GM21717 (cell line): ENCODE results near the gene SLC39A9.
"Not testable (repeated sequence)": the region's sequence is repeated elsewhere in the genome, so short reads cannot be mapped to it uniquely, and the experiment has no call there.

Experiments used
- ATAC-seq: cut with Tn5 transposase; IDR thresholded peaks from one replicate; pipeline ENCODE4 v1.9.1; 2021; ENCODE audit warnings: mild to moderate bottlenecking, moderate library complexity; ENCODE audit not compliant: unreplicated experiment

The SLC39A9 gene

GRCh38 chr14:69416087-69416486, 17.6 kb downstream of the SLC39A9 start:
- ATAC-seq = not testable (repeated sequence)

- no peak for ATAC-seq
Measured at GRCh38 chr14:69423279-69423678, 24.8 kb downstream of the SLC39A9 start.

GRCh38 chr14:69424149-69424923, 25.8 kb downstream of the SLC39A9 start:
- ATAC-seq = no peak

- ATAC-seq = no peak
Measured at GRCh38 chr14:69427596-69427995, 29.1 kb downstream of the SLC39A9 start.

DNA sequence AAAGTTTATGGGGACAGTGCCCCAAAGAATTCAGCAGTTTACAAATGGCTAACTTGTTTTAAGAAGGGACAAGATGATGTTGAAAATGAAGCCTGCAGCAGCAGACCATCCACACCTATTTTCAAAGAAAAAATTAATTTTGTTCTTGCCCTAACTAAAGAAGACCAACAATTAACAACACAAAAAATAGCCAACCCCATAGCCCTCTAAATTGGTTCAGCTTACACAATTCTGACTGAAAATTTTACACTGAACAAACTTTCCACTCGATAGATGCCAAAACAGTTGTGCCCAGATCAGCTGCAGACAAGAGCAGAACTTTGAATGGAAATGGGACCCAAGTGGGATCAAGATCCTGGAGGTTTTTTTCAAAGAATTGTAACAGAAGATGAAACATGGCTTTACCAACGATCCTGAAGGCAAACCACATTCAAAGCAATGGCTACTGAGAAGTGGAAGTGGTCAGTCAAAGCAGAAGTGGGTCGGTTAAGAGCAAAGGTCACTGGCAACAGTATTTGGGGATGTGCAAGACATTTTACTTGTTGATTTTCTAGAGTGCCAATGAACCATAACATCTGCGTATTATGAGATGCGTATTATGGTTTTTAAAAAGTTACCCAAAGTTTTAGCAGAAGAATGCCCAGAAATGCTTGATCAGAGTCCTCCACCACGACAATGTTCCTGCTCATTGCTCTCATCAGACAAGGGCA, 30.0 kb downstream of the SLC39A9 start:
- no peak for ATAC-seq

GRCh38 chr14:69429643-69430042, 31.2 kb downstream of the SLC39A9 start:
- no peak for ATAC-seq

- ATAC-seq = no peak
Measured at GRCh38 chr14:69430306-69430939, 31.9 kb downstream of the SLC39A9 start.

GRCh38 chr14:69432364-69432763, 33.9 kb downstream of the SLC39A9 start:
- no peak for ATAC-seq

GRCh38 chr14:69439521-69440270, 41.2 kb downstream of the SLC39A9 start:
- ATAC-seq = no peak

DNA sequence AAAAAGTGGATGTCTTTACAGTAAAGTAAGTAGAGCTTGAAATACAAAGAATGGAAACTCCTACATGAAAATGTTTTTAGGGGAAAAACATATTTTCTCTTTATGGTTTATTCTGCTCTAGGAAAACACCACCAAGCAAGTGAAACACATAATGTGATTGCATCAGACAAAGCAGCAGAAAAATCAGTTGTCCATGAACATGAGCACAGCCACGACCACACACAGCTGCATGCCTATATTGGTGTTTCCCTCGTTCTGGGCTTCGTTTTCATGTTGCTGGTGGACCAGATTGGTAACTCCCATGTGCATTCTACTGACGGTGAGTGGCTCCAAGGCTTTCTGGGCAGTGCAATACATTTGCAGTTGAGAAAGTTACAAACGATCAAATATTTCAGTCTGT, 43.5 kb downstream of the SLC39A9 start:
- ATAC-seq = peak; percentile 53

- ATAC-seq = no peak
Measured at GRCh38 chr14:69443296-69443805, 44.9 kb downstream of the SLC39A9 start.

DNA sequence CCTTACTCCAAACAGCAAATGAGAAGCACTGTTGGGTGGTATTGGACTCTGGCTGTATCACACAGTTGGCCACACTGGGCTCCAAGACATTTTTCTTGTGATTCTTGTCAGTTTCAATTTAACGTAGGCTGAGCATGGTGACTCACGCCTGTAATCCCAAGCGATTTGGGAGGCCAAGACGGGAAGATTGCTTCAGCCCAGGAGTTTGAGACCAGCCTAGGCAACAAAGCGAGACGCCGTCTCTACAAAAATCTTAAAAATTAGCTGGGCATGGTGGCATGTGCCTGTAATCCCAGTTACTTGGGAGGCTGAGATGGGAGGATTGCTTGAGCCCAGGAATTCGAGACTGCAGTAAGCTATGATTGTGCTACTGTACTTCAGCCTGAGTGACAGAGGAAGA, 50.7 kb downstream of the SLC39A9 start:
- no peak for ATAC-seq

- ATAC-seq = no peak
Measured at GRCh38 chr14:69451941-69452340, 53.4 kb downstream of the SLC39A9 start.

DNA sequence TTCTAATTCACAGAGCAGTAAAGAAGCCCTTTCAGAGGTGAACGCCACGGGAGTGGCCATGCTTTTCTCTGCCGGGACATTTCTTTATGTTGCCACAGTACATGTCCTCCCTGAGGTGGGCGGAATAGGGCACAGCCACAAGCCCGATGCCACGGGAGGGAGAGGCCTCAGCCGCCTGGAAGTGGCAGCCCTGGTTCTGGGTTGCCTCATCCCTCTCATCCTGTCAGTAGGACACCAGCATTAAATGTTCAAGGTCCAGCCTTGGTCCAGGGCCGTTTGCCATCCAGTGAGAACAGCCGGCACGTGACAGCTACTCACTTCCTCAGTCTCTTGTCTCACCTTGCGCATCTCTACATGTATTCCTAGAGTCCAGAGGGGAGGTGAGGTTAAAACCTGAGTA, 59.9 kb downstream of the SLC39A9 start:
- ATAC-seq = no peak

DNA sequence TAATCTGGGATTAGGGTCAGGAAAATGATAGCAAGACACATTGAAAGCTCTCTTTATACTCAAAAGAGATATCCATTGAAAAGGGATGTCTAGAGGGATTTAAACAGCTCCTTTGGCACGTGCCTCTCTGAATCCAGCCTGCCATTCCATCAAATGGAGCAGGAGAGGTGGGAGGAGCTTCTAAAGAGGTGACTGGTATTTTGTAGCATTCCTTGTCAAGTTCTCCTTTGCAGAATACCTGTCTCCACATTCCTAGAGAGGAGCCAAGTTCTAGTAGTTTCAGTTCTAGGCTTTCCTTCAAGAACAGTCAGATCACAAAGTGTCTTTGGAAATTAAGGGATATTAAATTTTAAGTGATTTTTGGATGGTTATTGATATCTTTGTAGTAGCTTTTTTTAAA, 60.6 kb downstream of the SLC39A9 start:
- ATAC-seq = no peak

- ATAC-seq = no peak
Measured at GRCh38 chr14:69460093-69460701, 61.7 kb downstream of the SLC39A9 start.

DNA sequence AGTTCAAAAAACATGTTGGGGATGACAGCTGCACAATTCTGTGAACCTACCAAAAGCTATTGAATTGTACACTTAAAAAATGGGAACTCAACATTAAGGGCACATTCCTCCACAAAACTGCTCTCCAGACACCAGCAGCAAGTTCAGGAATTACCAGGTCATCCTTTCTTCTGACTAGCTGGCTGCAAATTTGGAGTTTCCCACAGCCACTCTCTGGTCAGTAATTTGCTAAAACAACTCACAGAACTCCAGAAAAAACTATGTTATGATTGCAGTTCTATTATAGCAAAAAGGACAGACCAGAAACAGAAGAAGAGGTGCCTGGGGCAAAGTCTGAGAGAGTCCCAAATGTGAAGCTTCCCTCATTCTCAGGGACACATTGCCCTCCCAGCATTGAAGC, 65.9 kb downstream of the SLC39A9 start:
- ATAC-seq = no peak

GRCh38 chr14:69464829-69465228, 66.3 kb downstream of the SLC39A9 start:
- ATAC-seq = no peak

- no peak for ATAC-seq
Measured at GRCh38 chr14:69468949-69469348, 70.5 kb downstream of the SLC39A9 start.

DNA sequence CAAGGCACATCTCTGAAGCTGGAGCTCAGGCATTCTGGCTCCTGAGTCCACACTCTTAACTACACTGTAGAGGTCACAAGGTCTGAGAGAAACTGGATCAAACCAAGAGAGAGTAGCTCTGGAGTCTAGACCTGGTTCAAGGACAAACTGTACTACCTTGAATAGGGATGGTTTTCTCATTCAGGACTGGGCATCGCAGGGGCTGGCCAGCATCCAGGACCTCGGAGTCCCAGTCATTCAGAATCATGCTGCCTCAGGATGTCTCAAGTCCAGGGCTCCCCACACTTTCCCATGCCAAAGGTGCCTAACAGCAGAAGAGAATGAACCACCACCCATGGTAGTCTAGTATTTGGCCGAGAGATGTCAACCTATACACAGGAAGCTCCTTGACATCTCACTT, 72.9 kb downstream of the SLC39A9 start:
- ATAC-seq = no peak

- no peak for ATAC-seq
Measured at GRCh38 chr14:69471916-69472315, 73.4 kb downstream of the SLC39A9 start.
